HG03066 (cell line): ENCODE data around the gene ARHGAP15.
"Not testable (repeated sequence)": the region's sequence is repeated elsewhere in the genome, so short reads cannot be mapped to it uniquely, and the experiment has no call there.

Source experiments
- ATAC-seq: cut with Tn5 transposase; IDR thresholded peaks from one replicate; pipeline ENCODE4 v1.9.1; 2021; ENCODE audit warnings: low read depth; ENCODE audit not compliant: unreplicated experiment

The ARHGAP15 gene

DNA sequence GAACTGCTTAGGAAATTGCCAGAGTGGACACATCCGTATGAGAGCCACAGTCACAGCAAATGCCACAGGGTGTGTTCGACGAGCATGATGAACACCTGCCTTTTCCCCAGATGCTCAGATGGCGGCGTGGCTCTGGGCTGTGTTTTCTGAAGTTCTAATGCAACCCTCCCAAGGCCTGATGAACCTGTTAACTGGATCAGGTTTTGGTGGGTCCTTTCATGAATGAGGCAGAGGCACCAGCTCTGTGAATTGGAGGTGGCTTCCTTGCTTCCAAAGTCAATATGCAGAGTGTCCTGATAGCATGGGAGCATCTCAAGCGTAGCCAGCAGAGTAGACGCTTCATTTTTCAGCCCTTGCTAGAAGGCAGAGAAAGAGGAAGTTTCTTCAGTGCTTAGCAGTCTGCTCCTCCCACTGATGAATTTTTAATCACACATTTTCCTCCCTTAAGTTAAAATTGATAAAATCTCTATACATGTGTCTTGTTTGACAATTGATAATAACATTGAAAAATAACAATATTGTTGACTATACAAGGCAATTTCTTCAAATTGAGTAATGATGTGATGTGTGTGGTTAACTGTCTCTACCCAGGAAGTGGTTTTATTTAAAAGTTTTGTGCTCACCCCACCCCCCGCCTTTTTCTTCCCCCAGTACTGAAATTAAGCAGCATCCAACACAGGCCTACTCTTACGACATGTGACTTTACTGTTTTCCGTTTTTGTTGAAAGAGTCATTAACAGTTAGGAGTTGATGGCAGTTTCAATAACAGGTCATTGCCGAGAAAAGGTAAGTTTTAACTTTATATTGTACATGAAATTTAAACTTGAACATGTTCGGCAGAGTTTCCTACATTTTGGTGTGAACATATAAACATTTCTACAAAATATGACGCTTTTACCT lies at the start of gene ARHGAP15:
Gene ARHGAP15, plus strand, starts transcription at position 739 of the 900 bp plus-strand sequence.
- peak; percentile 92 for ATAC-seq

DNA sequence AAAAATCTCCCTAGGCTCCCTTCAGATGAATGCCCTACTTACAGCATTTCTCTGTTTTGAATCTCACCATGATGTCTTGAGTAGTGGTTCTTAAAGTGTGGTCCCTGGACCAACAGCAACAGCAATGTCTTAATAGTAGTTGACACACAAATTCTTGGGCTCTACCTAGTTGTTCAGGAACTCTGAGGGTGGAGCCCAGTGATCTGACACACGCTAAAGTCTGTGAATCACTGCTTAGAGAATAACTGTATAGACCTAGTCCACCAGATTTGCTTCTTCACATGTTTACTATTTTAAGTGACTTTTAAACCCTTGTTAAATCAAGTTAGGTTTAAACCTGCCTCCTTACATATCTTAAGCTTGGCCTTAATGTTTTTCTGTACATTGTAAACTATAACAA lies 47.6 kb upstream of the ARHGAP15 start:
- no peak for ATAC-seq

DNA sequence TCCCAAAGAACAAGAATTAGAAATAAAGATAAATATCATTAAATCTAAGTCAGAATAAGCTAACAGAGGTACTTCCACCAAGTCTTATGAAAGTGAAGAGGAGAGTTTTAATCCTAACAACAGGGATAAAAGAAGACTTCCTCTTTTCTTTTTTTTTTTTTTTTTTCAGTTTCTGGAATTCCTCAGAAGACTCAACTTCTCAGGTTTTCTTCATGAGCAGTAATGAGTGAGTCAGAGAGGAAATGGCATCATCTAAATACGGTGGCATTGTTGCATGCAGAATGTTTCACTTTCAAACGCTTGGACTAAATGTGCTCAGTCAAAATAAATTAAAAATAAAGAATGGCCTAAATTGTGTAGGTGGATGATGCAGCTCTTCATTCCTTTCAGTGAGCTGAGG lies 45.6 kb upstream of the ARHGAP15 start:
- no peak for ATAC-seq

DNA sequence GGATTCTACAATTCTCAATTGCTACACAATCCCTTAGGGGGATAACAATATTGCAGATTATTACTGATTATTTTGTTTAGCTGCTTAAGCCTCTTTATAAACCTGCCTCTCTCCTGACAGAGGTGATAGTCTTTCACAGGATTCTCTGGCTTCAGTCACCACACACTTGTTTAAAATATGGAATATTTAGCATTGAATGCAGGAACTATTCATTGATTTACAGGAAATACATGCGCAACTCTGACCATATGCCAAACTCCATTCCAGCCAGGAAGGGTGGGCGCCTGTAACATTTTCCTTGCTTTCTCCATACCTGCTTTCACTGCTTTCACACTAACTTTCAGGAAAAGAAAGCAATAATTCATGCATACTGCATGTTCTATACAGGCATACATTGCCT lies 44.8 kb upstream of the ARHGAP15 start:
- no peak for ATAC-seq

DNA sequence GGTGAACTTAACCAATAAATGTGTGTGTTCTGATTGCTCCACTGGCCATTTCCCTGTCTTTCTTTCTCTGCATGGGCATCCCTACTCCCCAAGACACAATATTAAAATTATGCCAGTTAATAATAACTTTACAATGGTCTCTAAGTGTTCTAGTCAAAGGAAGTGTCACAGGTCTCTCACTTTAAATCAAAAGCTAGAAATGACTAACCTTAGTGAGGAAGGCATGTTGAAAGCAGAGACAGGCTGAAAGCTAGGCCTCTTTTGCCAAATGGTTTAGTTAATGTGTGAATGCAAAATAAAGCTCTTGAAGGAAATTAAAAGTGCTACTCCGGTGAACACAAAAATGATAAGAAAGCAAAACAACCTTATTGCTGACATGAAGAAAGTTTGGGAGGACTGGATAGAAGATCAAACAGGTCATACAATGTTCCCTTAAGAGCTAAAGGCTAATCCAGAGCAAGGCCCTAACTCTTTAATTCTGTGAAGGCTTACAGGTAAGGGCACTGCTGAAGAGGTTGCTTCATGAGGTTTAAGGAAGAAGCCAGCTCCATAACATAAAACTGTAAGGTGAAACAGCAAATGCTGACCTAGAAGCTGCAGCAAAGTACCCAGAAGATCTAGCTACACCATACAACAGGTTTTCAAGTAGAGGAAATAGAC lies 44.0 kb upstream of the ARHGAP15 start:
- peak; percentile 56 for ATAC-seq

DNA sequence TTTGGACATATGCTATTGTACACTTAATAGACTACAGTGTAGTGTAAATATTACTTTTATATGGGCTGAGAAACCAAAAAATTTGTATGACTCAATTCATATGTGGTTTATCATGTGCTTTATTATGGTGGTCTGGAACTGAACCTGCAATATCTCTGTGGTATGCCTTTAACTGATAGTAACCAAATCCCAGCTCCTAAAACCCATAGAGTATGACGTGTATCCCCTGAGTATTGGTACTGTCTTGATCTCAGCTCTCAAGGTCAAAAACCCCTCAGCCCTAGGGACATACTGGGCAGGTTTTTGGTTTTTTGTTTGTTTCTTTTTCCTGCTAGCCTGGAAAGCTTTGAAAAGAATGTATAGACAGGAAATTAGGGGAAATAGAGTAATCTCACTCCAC lies 42.2 kb upstream of the ARHGAP15 start:
- no peak for ATAC-seq

DNA sequence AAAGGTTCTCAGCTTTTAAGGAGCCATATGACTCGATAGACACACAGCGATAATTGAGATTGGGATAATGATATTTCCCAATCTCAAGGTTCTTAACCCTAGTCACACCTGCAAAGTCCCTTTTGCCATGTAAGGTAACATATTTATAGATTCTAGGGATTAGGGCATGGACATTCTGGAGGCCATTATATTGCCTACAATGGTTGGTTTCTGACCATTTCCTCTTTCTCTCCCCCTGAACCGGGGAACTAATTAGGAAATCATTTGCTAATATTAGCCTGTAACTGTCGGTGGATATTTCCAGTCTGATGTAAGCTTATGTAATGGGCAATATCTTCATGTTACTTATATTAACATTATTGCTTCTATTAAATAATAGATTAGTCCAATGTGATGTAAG lies 40.8 kb upstream of the ARHGAP15 start:
- ATAC-seq = no peak

DNA sequence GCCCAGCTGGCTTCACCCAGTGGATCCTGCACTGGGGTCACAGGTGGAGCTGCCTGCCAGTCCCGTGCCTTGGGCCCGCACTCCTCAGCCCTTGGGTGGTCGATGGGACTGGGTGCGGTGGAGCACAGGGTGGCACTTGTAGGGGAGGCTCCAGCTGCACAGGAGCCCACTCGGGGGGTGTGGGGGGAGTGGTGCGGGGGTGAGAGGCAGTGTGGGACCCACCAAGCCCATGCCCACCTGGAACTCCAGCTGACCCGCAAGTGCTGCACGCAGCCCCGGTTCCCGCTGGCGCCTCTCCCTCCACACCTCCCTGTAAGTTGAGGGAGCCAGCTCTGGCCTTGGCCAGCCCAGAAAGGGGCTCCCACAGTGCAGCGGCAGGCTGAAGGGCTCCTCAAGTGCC lies 39.7 kb upstream of the ARHGAP15 start:
- ATAC-seq = not testable (repeated sequence)

DNA sequence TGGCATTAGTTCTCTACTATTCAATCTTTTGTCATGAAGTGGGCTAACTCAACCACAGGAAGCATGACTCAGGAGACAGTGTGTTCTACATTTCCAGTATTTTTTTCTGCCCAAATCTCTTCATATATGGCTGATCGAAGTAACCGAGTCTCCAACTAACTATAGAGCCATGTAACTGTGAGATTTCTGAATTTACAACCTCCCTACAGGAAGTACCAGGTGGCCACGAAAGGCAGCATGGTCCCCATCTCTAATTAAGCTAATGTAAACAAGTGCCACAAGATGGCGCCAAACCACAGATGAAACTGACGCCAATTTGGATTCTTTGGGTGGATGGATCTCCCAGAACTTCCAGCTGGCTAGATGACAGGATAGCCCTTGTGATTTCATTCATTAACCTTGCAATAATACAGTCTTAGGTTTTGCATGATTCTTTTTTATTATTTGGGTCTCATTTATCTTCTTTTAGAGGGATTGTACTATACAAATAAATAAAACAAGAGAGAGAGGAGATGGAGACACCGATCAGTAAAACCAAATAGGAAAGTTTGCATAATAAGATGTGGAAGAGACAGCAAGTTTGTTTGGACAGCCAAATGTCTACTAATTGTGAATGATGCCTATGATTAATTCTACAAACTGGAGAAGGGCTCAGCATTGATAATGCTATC lies 18.3 kb upstream of the ARHGAP15 start:
- peak; percentile 93 for ATAC-seq

DNA sequence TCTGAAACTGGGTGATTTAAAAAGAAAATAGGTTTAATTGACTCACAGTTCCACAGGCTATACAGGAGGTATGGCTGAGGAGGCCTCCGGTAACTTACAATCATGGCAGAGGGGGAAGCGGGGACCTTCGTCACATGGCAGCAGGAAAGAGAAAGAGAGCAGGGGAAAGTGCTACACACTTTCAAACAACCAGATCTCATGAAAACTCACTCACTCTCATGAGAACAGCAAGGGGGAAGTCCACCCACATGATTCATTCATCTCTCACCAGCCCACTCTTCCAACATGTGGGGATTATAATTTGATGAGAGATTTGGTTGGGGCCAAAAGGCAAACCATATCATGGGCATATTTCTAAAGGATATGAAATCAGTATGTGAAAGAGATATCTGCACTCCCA lies 12.0 kb upstream of the ARHGAP15 start:
- no peak for ATAC-seq

DNA sequence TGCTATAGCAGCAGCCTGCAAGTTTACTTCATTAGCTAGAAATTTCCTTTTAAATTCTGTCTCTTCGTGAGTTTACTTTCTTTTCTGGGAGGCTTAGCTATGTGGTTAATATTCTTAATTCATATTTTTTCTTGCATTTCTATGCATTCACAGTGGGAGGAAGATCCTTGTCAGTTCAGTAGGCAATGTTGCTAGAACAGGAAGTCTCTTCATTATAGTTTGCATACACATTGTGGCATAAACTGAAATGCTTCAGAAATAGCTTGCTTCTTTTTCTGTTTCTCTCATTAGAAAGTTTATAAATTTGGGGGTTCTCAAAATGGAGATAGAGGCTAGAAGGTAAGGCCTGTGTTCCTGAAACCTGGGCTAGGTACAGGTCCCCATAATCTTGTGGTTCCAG lies 8.1 kb upstream of the ARHGAP15 start:
- peak; percentile 78 for ATAC-seq

DNA sequence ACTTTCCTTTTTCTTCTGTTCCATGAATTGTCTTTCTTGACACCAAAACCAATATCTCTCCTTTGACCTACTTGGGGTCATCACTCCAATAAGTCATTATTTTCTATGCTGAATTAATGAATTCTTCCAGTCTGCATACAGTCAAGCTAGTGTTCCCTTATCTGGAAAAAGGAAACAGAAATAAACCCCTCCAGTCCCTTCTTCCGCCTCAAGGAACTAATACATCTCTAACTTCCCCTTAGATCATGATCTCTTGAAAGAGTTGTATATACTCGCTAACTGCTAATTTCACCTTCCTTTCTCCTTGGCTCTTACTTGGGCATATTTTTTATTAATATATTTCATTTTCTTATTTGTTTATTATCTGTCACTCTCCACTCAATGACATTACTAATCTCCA lies 7.3 kb upstream of the ARHGAP15 start:
- no peak for ATAC-seq

DNA sequence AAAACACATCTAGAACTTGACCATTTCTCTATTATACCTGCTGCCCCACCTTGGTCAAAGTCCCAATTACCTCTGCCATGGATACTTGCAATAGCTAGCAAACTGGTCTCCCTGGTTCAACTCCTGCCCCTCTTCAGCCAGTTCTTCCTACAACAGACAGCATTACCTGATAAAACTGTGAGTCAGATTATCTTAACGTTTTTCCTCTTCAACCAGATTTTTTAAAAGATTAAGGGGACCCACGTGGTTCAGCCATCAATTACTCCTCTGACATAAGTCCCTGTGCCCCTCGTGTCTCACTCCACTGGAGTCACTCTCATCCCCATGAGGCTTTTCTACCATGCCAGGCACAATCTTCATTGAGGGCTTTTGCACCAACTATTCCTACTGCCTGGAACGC lies 5.3 kb upstream of the ARHGAP15 start:
- ATAC-seq = no peak

DNA sequence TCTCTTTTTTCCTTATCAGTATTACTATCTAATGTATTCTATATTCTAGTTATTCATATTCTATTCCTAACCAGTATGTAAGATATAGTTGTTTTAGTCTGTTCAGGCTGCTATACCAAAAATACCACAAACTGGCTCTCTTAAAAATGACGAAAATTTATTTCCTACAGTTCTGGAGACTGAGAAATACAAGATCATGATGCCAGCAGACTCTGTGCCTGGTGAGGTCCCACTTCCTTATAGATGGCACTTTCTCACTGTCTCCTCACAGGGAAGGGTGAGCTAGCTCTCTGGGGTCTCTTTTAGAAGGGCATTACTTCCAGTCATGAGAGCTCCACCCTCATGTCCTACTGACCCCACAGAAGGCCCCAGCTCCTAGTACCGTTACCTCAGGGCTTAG lies 4.8 kb upstream of the ARHGAP15 start:
- ATAC-seq = no peak

DNA sequence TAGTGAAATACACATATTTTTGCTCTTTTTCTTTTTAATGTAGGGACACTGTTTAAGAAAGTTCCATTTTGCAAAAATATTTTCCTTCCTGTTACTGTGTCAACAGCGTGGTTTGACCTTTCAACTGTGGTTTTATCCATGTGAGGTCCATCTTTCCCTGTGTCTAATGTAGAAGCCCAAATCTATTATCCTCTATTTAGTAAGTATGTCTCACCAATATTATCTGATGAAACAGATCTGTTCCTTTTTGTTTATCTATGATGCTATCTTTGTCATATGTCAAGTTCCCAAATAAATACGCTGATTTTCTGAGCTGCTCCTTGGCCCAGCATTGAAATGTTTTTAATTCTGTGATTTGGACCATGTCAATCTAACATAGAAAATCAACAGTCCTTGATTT lies 3.5 kb upstream of the ARHGAP15 start:
- ATAC-seq = no peak

DNA sequence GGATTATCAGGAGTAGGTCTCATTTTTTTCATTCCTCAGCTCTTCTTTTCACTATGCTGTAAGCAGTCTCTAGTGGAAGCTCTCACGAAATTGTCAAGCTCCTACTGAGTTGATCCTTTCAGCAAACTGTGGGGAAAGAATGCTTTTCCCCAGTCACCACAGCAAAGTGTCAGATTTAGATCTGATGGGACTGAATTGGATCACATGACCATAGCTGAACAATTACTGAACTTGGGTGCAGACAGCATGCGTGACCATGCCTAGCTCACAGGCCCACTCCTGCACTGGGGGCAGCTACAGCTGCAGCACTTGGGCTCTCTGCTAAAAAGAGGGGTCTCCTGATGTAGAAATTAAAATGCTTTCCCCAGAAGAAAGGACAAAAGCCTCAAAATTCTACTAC lies 3.1 kb downstream of the ARHGAP15 start:
- ATAC-seq = no peak

DNA sequence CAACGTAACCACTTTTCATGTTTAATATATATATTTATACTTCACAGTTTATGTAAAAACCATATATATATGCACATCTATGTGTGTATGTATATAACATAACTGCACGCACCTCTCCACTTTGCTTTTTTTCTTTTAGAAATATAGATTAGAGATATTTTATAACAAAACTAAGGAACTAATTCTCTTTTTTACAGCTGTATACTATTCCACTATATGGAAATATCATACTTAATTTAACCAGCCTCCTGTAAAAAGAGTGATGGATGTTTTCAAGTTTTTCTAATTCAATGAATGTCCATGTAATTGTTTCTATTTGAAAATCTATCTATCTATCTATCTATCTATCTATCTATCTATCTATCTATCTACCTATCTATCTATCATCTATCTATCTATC lies 4.6 kb downstream of the ARHGAP15 start:
- ATAC-seq = no peak

DNA sequence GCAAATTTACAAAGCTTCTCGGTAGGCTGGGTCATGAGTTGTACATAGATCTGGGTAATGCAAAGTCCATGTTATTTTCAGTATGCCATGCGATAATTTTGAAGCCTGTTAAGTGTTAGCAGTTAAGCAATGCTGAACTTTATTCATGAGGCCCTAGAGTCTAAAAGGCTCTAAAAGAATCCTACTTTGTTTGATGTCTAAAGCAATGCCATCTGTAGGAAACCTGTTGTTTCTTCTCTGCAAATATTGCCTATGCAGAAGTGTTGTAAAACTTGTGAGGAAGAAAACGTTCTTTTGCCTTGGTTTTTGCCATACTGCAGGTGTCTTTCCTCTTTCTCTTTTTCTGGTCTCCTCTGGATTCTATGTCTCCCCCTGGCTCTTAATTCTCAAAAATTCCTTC lies 9.1 kb downstream of the ARHGAP15 start:
- ATAC-seq = no peak

DNA sequence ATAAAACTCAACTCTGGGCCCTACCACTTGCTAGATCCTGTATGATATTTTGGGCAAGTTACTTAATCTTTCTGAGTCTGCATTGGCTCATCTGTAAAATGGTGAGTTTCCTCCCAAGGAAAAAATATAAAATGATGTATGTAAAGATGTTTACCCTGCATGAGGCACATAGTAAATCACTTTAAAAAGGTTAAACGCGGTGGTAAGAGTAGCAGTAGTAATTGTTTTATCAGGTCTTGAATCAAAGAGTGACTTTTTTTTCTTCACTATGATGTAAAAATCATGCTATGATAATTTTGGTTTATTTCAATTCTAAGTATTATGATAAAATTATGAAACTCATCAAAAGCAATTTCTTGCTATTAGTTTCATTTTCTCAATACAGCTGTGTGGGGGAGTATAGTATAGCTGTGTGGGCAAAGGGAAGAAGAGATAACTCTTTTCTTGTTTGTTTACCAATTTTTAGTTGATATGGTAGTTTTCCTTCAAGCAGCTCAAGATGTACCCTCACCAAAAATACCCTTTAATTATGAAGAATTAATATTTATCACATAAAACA lies 10.7 kb downstream of the ARHGAP15 start:
- peak; percentile 29 for ATAC-seq

DNA sequence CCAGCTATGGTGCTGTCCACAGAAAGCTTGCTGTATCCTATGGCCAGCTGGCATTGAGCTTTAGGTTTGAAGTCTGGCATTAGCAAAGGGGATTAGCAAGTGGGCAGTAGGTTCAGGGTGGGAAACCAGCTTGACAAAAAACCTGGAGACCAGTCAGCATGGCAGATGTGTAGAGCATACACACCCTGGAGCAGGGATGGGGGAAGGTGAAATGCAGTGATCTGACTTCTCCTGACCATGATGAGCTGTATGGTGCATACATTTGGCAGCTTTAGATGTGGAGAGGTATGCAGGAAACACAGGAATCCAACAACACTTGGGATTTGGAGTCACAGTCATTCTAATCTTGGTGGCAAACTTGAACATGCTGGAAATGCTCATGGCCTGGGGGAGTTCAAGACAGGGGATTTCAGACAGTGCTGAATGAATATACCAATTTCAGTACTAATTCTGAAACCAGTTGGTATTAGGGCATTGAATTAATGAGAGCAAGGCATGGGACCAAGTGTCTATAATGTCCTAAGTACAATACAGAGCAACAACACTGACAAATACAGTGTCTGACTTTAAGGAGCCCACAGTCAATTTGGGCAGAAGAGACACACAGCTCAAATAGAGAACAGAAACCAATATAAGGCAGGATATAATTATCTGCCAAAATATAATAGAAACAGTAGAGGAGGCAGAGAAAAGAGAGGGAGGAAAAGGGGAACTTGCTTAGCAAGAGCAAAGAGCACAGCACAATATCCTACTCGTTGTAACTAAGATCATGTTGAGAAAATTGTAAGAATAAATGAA lies 11.8 kb downstream of the ARHGAP15 start:
- peak; percentile 82 for ATAC-seq
